ENCODE results near the gene STAMBP.
A peak's percentile ranks its signal among the peaks of the same experiment; 100 is the strongest.

- TF ChIP-seq CTCF (IDR thresholded peaks at IDR 0.05) = peak; percentile 66 to 90 (median 80)
- no peak for TF ChIP-seq POLR2A (IDR thresholded peaks at IDR 0.05)
These were observed 4.7 kb upstream of the STAMBP start for GRCh38 chr2:73823916-73824523.
